A673 (cell line): ENCODE measurements around the gene ARHGEF19.

Source experiments
- CTCF ChIP-seq: fragments of 300-800, 200-600 bp; sonication (generic); conservative IDR thresholded peaks from 2 replicates; pipeline ENCODE4 v1.5.1; 2017; ENCODE audit warnings: low read depth, mild to moderate bottlenecking, antibody characterized with exemption, low read length, moderate library complexity, mixed read lengths
- EZH2 ChIP-seq: fragments of 200-600 bp; sonication (generic); IDR thresholded peaks from 2 replicates; pipeline ENCODE4 v1.6.1; 2017; ENCODE audit warnings: borderline replicate concordance, low read depth, mild to moderate bottlenecking, mixed read lengths, antibody characterized with exemption, low read length; ENCODE audit not compliant: poor library complexity, severe bottlenecking

- no peak for TF ChIP-seq CTCF
- no peak for TF ChIP-seq EZH2
These were observed 50.7 kb downstream of the ARHGEF19 start for GRCh38 chr1:16161717-16162116.
